H1 (cell line): ENCODE results near the gene KRTAP10-12. TPM values are rescaled to one million over a fixed set of nuclear protein-coding genes. Genes with fewer than 3 reads are reported as not detected.

Experiments
- CTCF ChIA-PET: fragments of 300-600 bp; sonication (Branson Sonifier 250); formaldehyde crosslinking; loops from one replicate; lab custom pipeline; 2021; ENCODE audit not compliant: partially characterized antibody; lab: Charles Lee
- POLR2A ChIA-PET: fragments of 300-600 bp; sonication (Branson Sonifier 250); formaldehyde crosslinking; loops from one replicate; lab custom pipeline; 2021; ENCODE audit warnings: inconsistent platforms; ENCODE audit not compliant: partially characterized antibody; lab: Charles Lee
- DNase-seq, 2 experiments: peaks; one replicate each; pipeline versions ENCODE4 v3.0.0 to v3.0.0-alpha.2; 2010 to 2022; ENCODE audit warnings: low spot score in 2 of 2, low read depth in 1 of 2, mixed read lengths in 1 of 2
- FAIRE-seq: peaks from 2 replicates; lab custom pipeline; 2011; peaks lifted over from hg19 to GRCh38; lab: Jason Lieb, UNC
- H2AFZ ChIP-seq: 2 replicates; pipeline ENCODE4 v1.8.1; 2012; ENCODE audit warnings: low read length, inconsistent platforms
- H2AK5ac ChIP-seq: 2 replicates; pipeline ENCODE4 v1.6.1; 2013; ENCODE audit warnings: low read depth, low read length
- H2BK120ac ChIP-seq: replicated peaks from 2 replicates; pipeline ENCODE3; 2013; ENCODE audit warnings: low read depth, low read length, inconsistent platforms
- H2BK12ac ChIP-seq: 2 replicates; pipeline ENCODE4 v1.6.1; 2013; ENCODE audit warnings: low read depth, low read length
- H2BK15ac ChIP-seq: 2 replicates; pipeline ENCODE4 v1.6.1; 2013; ENCODE audit warnings: low read length
- H2BK20ac ChIP-seq: 2 replicates; pipeline ENCODE4 v1.6.1; 2013; ENCODE audit warnings: low read length
- H2BK5ac ChIP-seq: 2 replicates; pipeline ENCODE4 v1.6.1; 2013; ENCODE audit warnings: low read depth, low read length
- H3K14ac ChIP-seq: 2 replicates; pipeline ENCODE4 v1.6.1; 2013; ENCODE audit warnings: inconsistent platforms; ENCODE audit not compliant: insufficient read length
- H3K18ac ChIP-seq: 2 replicates; pipeline ENCODE4 v1.6.1; 2013; ENCODE audit warnings: low read length; ENCODE audit errors: extremely low read depth
- H3K23ac ChIP-seq: 2 replicates; pipeline ENCODE4 v1.6.1; 2013; ENCODE audit warnings: inconsistent platforms; ENCODE audit not compliant: insufficient read length
- H3K23me2 ChIP-seq: 2 replicates; pipeline ENCODE4 v1.6.1; 2013; ENCODE audit warnings: low read depth, low read length
- H3K27ac ChIP-seq: 2 replicates; pipeline ENCODE4 v1.6.1; 2011; ENCODE audit warnings: low read depth, low read length, inconsistent platforms
- H3K27me3 ChIP-seq, 4 experiments: replicated peaks in 1 of 4; 1 replicate in 1 of 4; 2 replicates in 3 of 4; pipeline versions ENCODE4 v1.6.1 to v1.8.1; 2011 to 2013; ENCODE audit warnings: low read length in 3 of 4, mild to moderate bottlenecking in 3 of 4, inconsistent platforms in 2 of 4, mixed read lengths in 2 of 4, moderate library complexity in 1 of 4; ENCODE audit not compliant: control insufficient read depth in 3 of 4, insufficient read depth in 3 of 4; ENCODE audit errors: extremely low read depth in 1 of 4
- H3K36me3 ChIP-seq, 4 experiments: 2 replicates each; pipeline versions ENCODE4 v1.6.1 to v1.8.1; 2011 to 2013; ENCODE audit warnings: mild to moderate bottlenecking in 4 of 4, low read length in 3 of 4, moderate library complexity in 2 of 4, control low read depth in 1 of 4, inconsistent platforms in 1 of 4; ENCODE audit not compliant: insufficient read depth in 4 of 4, control insufficient read depth in 2 of 4
- H3K4ac ChIP-seq: replicated peaks from 2 replicates; pipeline ENCODE3; 2013; ENCODE audit warnings: low read length, low read depth, mixed read lengths, inconsistent platforms; ENCODE audit not compliant: insufficient read length
- H3K4me1 ChIP-seq, 4 experiments: replicated peaks in 1 of 4; 1 replicate in 1 of 4; 2 replicates in 3 of 4; pipeline versions ENCODE4 v1.6.1 to v1.8.1; 2011 to 2013; ENCODE audit warnings: low read length in 3 of 4, inconsistent platforms in 2 of 4, mixed read lengths in 1 of 4; ENCODE audit not compliant: insufficient read depth in 4 of 4, control insufficient read depth in 3 of 4
- H3K4me2 ChIP-seq, 2 experiments: 2 replicates each; pipeline versions ENCODE4 v1.6.1 to v1.8.1; 2011 to 2013; ENCODE audit warnings: low read depth in 2 of 2, low read length in 2 of 2, control low read depth in 1 of 2, inconsistent platforms in 1 of 2, mild to moderate bottlenecking in 1 of 2; ENCODE audit not compliant: insufficient read depth in 1 of 2
- H3K4me3 ChIP-seq, 4 experiments: fragments of 200-600, 300-600 bp in 1 of 4; sonication (generic), shearing (Covaris generic), sonication (Bioruptor Twin) in 1 of 4; 2 replicates each; pipeline versions ENCODE4 v1.5.1 to v1.8.1; 2011 to 2016; ENCODE audit warnings: low read length in 4 of 4, low read depth in 3 of 4, control low read depth in 2 of 4, inconsistent platforms in 2 of 4, mild to moderate bottlenecking in 2 of 4, mixed read lengths in 1 of 4, moderate library complexity in 1 of 4; ENCODE audit not compliant: insufficient read depth in 2 of 4; ENCODE audit errors: extremely low read depth in 1 of 4
- H3K56ac ChIP-seq: replicated peaks from 2 replicates; pipeline ENCODE3; 2013; ENCODE audit warnings: low read depth, mild to moderate bottlenecking, mixed read lengths, low read length, inconsistent platforms; ENCODE audit not compliant: insufficient read length
- H3K79me1 ChIP-seq: 2 replicates; pipeline ENCODE4 v1.6.1; 2013; ENCODE audit warnings: low read depth, low read length, control low read depth
- H3K79me2 ChIP-seq, 2 experiments: 2 replicates each; pipeline versions ENCODE4 v1.6.1 to v1.8.1; 2012 to 2013; ENCODE audit warnings: low read length in 2 of 2, mild to moderate bottlenecking in 2 of 2, inconsistent platforms in 1 of 2; ENCODE audit not compliant: insufficient read depth in 2 of 2, control insufficient read depth in 1 of 2
- H3K9ac ChIP-seq, 4 experiments: replicated peaks in 1 of 4; 1 replicate in 1 of 4; 2 replicates in 3 of 4; pipeline versions ENCODE4 v1.6.1 to v1.8.1; 2011 to 2013; ENCODE audit warnings: low read depth in 3 of 4, low read length in 3 of 4, control low read depth in 2 of 4, mild to moderate bottlenecking in 2 of 4, moderate library complexity in 2 of 4, inconsistent platforms in 1 of 4; ENCODE audit errors: extremely low read depth in 1 of 4
- H3K9me3 ChIP-seq, 2 experiments: 2 replicates each; pipeline versions ENCODE4 v1.6.1 to v1.8.1; 2012 to 2013; ENCODE audit warnings: mild to moderate bottlenecking in 2 of 2, moderate library complexity in 2 of 2, control low read depth in 1 of 2, inconsistent platforms in 1 of 2, low read depth in 1 of 2, low read length in 1 of 2, mixed read lengths in 1 of 2; ENCODE audit not compliant: insufficient read depth in 2 of 2
- H4K20me1 ChIP-seq, 2 experiments: replicated peaks in 1 of 2; 2 replicates each; pipeline versions ENCODE3 to v1.8.1; 2011 to 2013; ENCODE audit warnings: inconsistent platforms in 2 of 2, low read length in 2 of 2, mild to moderate bottlenecking in 1 of 2; ENCODE audit not compliant: insufficient read depth in 2 of 2, control insufficient read depth in 1 of 2
- H4K5ac ChIP-seq: 2 replicates; pipeline ENCODE4 v1.6.1; 2013; ENCODE audit warnings: low read length, low read depth, mixed read lengths, inconsistent platforms; ENCODE audit not compliant: insufficient read length
- H4K8ac ChIP-seq: 2 replicates; pipeline ENCODE4 v1.8.0; 2013; ENCODE audit warnings: mild to moderate bottlenecking, moderate library complexity, low read length, inconsistent platforms; ENCODE audit not compliant: insufficient read depth; ENCODE audit errors: extremely low read depth
- H4K91ac ChIP-seq: replicated peaks from 2 replicates; pipeline ENCODE3; 2013; ENCODE audit warnings: low read length, mixed read lengths, inconsistent platforms; ENCODE audit not compliant: insufficient read length
- CBX8 ChIP-seq: fragments of 300-800, 300-1000 bp; sonication (generic); IDR thresholded peaks from 2 replicates; pipeline ENCODE4 v1.7.1; 2016; ENCODE audit warnings: low read depth, low read length, borderline replicate concordance
- CREB1 ChIP-seq: IDR thresholded peaks from 2 replicates; pipeline ENCODE4 v1.6.1; 2012; ENCODE audit warnings: inconsistent platforms
- EGR1 ChIP-seq: IDR thresholded peaks from 2 replicates; pipeline ENCODE4 v1.6.1; 2011; ENCODE audit warnings: low read depth, low read length, borderline replicate concordance
- GABPA ChIP-seq: IDR thresholded peaks from 2 replicates; pipeline ENCODE4 v1.6.1; 2011; ENCODE audit warnings: mild to moderate bottlenecking, low read length, moderate library complexity, borderline replicate concordance; ENCODE audit not compliant: insufficient read depth
- GTF2F1 ChIP-seq: IDR thresholded peaks from 2 replicates; pipeline ENCODE4 v1.6.1; 2012; ENCODE audit warnings: low read depth, low read length, improper control_type of control experiment, borderline replicate concordance
- RNF2 ChIP-seq: fragments of 200-900, 300-1000 bp; sonication (generic); IDR thresholded peaks from 2 replicates; pipeline ENCODE4 v1.7.1; 2016; ENCODE audit warnings: borderline replicate concordance, low read depth, mild to moderate bottlenecking, antibody characterized with exemption, low read length; ENCODE audit not compliant: poor library complexity, severe bottlenecking; ENCODE audit errors: missing control alignments
- SAP30 ChIP-seq: fragments of 300-600 bp; sonication (generic); IDR thresholded peaks from 2 replicates; pipeline ENCODE4 v1.7.1; 2012; ENCODE audit warnings: low read length, moderate library complexity, mild to moderate bottlenecking, inconsistent platforms; ENCODE audit not compliant: insufficient read depth, insufficient replicate concordance
- SIX5 ChIP-seq: IDR thresholded peaks from 2 replicates; pipeline ENCODE4 v1.6.1; 2011; ENCODE audit warnings: mild to moderate bottlenecking, low read depth, low read length
- SRF ChIP-seq: IDR thresholded peaks from 2 replicates; pipeline ENCODE4 v1.6.1; 2011; ENCODE audit warnings: mild to moderate bottlenecking, low read depth, low read length, moderate library complexity
- SUZ12 ChIP-seq: fragments of 200-600 bp; sonication (generic); IDR thresholded peaks from 2 replicates; pipeline ENCODE4 v1.6.1; 2012; ENCODE audit warnings: mild to moderate bottlenecking, inconsistent platforms, low read length, moderate library complexity, mixed read lengths
- WGBS, 2 experiments: shearing (Covaris generic) in 1 of 2; methylation state at CpG; one replicate each; pipeline versions ENCODE4 v1.1.6 to v1.1.7; 2013 to 2015; ENCODE audit warnings: low lambda C conversion rate in 2 of 2, mixed read lengths in 2 of 2, inconsistent platforms in 1 of 2, low coverage in 1 of 2, missing lambda C conversion rate in 1 of 2; ENCODE audit not compliant: insufficient replicate concordance in 2 of 2, insufficient coverage in 1 of 2, insufficient read length in 1 of 2; ENCODE audit errors: extremely low coverage in 1 of 2, missing lambda C conversion rate in 1 of 2; 5-methylcytosine and 5-hydroxymethylcytosine counted together
- polyA plus RNA-seq, 7 experiments: library from polyadenylated mRNA; depleted of rRNA in 3 of 7; stranded (reverse) in 5 of 7; unstranded in 2 of 7; fragments of >200 nt in 5 of 7; fragments of 200-250 nt in 2 of 7; gene quantifications; 1 replicate in 5 of 7; 2 replicates in 1 of 7; 4 replicates in 1 of 7; pipeline versions ENCODE4 v1.2.1 to v1.2.3, GENCODE V29; 2011 to 2013; ENCODE audit warnings: missing spikeins in 2 of 7, mixed read lengths in 2 of 7
- total RNA-seq: library from RNA; stranded (reverse); fragmentation: NEBNext Ultra II Directional; extraction: Animal tissue kit (Norgen Biotek cat#: 25700); gene quantifications from 2 replicates; pipeline ENCODE4 v1.2.1, GENCODE V29; 2021

Gene KRTAP10-12
- total and polyA plus RNA-seq, 2 of the 8 experiments (the other 6 are each of a cell fraction or from before 2014, with no cell fraction given): not detected

DNA sequence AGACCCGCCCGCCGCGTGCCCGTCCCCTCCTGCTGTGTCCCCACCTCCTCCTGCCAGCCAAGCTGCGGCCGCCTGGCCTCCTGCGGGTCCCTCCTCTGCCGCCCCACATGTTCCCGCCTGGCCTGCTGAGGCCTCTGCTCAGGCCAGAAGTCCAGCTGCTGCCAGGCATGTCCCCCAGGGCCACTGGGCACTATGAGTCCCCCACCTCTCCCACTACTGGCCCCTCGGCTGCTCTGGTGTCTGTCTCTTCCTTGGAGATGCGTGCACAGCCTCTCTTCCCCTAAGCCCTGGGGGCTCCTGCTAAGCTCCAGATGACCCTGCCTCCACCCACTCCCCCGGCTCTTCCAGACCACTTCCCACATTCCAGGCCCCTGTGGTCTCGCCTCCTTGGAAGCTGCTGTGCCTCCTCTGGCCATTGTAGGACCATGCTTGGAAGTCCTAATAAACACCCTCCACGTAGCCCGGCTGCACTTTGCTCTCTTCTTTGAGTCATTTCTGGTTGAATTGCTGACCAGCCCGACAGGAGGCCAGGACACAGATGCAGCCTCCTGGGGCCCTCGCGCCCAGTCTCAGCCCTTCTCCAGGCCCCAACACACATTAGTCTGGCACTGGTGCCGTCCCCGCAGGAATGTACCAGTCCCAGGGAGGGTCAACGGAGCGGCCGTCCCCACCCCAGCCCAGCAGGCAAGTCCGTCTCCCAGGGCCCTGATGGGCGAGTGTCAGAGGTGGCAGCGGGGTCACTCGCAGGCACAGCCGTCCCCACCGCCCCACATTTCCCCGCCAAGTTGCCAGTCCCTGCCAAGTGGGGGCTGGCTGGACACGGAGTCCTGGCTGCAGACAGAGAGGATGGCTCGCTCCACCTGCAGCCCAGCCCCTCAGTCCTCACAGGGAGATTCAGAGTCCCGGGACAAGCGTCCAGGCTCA, 1.1 kb downstream of the KRTAP10-12 start:
- ChIA-PET POLR2A (interaction anchor here (0.7 to 1.3 kb wide), 7 partner anchors 9 to 119 kb away, joined by 3 to 5 read pairs (median 3); no protein-coding TSS in a partner anchor), CTCF (interaction anchor here (0.8 to 3.8 kb wide), 16 partner anchors 10 to 179 kb away, joined by 3 to 15 read pairs (median 4); partner anchors contain the start of genes KRTAP10-6 and TSPEAR)
- no peak for DNase-seq
- Histone ChIP-seq H2BK12ac (peak overlapping the region; percentile 80; the same call in 1 of the 2 replicates), H3K36me3 (no peaks in the 10 kb centered on the region), H3K27ac (peak overlapping the region; percentile 26; the same call in 1 of the 2 replicates), H2BK120ac (no peak overlapping the region), H4K91ac (peak overlapping the region; percentile 59), H3K9me3 (no peaks in the 10 kb centered on the region), H4K20me1 (peaks cover 0 to 2% of the 10 kb centered on the region in 2 experiments), H3K4ac (no peak overlapping the region), H3K56ac (peak overlapping the region; percentile 40), H3K79me2 (no peaks in the 10 kb centered on the region), H3K4me3 (no peak overlapping the region), H3K4me1 (peaks cover 3 to 46% (median 29%) of the 10 kb centered on the region in 4 experiments), H3K18ac (peak overlapping the region; percentile 95), H2BK20ac (peak overlapping the region; percentile 61; the same call in 1 of the 2 replicates), H2AK5ac (0 out of 2 replicates have a peak overlapping the region, but pooled peaks have one; percentile 61), H4K8ac (peak overlapping the region; percentile 35; the same call in 1 of the 2 replicates), H3K79me1 (peaks cover 3% of the 10 kb centered on the region; the same call in 1 of the 2 replicates), H2BK5ac (peak overlapping the region; percentile 71; the same call in 1 of the 2 replicates), H3K23ac (no peak overlapping the region), H2BK15ac (peak overlapping the region; percentile 88; the same call in 1 of the 2 replicates), H2AFZ (no peak overlapping the region), H3K9ac (no peak overlapping the region), H3K4me2 (peak overlapping the region; percentile 2 to 21; a peak in 2 of 4 replicates), H3K14ac (no peak overlapping the region), H3K27me3 (no peaks in the 10 kb centered on the region; a peak in 2 of 7 replicates), H4K5ac (peak overlapping the region; percentile 5), H3K23me2 (no peaks in the 10 kb centered on the region)
- FAIRE-seq: no peak
- WGBS, 2 experiments: 66% methylated on average over 30 of the region's 35 CpGs; no CpG with 5 or more reads in 1 of the 2 experiments
- TF ChIP-seq SAP30 (no peak), GTF2F1 (no peak), GABPA (no peak), RNF2 (no peak), SUZ12 (no peak), SIX5 (no peak), CBX8 (no peak), SRF (no peak), EGR1 (peak; percentile 49; the same call in 1 of the 2 replicates), CREB1 (no peak)
